GM19467 (cell line): ENCODE results near the gene INSR.
"Not testable (repeated sequence)": the region's sequence is repeated elsewhere in the genome, so short reads cannot be mapped to it uniquely, and the experiment has no call there.

Experiments
- ATAC-seq: cut with Tn5 transposase; IDR thresholded peaks from one replicate; pipeline ENCODE4 v1.9.1; 2021; ENCODE audit warnings: mild to moderate bottlenecking, moderate library complexity; ENCODE audit not compliant: unreplicated experiment

INSR gene

DNA sequence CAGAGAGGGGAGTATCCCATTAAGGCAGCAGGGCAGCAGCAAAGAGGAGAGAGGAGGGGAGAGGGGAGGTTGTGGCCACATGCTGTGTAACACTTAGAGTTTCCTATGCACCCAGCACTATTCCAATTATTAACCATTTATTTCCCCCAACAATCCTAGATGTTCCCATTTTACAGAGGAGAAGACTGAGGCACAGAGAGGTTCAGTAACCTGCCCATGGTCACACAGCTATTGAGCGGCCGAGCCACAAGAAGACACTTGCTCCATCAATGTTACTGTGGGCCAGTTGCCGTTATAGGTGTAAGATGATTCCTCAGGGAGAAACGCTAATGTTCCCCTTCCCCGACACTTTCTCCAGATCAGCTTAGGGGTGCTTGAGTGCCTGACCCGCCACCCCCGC, 69.2 kb downstream of the INSR start:
- no peak for ATAC-seq

DNA sequence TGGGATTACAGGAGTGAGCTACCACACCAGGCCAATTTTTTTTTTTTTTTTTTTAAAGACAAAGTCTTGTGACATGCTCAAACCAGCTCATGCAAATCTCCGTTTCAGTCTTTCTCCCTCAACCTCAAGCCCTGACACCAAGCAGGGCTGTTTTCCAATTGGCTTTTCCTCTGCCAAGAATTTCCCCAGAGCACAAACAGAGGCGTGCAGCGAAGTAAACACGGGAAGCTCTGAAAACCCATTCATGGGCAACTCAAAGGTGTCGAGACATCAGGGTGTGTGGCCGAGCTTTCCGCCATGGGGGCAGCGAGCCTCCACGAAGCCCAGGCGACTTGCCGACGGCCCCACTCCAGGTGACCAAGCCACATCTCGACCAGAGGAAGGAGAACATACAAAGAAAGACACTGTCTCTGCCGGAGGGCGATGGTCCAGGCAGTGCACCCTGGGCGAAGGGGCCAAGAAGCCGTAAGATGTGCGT, 70.0 kb downstream of the INSR start:
- no peak for ATAC-seq

DNA sequence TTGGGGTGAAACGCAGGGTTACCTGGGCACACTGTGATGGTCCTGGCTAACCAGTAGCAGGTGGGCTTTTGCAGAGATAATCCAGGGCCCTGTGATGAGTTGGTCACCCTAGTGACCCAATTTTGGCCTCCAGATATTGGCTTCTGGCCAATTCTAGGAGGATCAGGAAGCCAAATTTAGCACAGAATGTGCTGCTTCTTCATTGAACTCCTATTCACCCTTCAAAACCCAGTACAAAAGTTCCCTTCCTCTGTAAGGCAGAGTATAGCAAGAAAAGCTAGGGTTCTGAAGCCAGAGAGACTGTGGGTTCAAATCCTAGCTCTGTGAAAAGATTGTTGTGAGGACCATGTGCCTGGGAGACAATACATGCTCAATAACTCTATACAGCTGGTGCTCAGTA, 70.8 kb downstream of the INSR start:
- no peak for ATAC-seq

DNA sequence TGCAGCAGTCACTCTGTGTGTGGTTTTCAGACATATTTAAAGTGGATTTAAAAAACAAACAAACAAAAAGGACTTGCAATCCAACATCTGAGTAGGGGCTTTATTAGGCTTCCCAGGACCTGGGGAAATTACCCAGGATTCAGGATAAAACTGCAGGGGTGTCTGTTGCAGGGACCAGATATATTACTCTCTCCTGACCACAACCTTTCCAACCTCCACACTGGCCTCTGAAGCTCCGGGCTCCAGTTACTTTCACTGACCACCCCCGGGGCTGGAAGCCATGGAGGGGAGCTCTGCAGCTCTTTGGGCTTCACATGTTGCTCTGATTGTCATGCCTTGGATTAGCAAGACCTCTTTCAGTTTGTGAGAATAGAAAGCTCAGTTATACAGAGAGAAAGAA, 75.2 kb downstream of the INSR start:
- no peak for ATAC-seq

DNA sequence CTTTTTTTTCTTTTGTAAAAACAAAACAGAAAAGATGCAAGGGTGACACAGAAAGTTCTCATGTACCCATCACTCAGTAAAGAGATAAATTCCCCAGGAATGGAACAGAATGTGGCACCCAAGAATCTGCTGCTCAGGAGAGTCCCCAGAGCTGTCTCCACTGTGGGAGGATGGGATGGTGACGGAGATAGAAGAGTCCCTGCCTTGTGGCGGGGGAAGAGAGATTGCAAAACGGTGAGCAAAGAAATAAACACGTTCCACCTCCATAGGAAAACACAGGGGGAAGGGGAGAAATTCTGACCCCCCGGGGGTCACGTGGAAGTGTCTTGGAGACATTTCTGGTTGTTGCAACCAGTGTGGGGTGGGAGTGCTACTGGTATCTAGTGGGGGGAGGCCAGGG, 76.4 kb downstream of the INSR start:
- ATAC-seq = no peak

DNA sequence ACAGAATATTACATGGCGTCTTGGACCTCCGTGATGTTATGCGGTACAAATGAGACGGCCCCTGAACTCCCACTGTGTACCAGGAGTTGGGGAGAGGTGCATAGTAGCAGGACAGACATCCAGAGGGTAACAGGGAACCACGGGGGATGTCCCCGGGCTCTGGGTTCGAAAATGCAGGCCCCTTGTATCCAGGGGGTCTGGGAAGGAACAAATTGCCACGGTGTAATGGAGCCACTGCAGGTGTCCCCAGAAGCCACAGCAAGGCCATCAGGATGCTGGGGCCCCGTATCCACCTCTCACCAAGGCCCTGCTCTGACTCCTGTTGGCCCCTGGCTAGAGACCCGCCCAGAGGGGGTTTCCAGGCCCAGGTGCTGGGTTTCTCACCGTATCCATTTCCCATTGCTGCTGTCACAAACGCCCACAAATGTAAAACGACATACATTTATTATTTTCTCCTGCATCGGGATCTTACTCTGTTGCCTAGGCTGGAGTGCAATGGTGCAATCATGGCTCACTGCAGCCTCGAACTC, 77.8 kb downstream of the INSR start:
- no peak for ATAC-seq

DNA sequence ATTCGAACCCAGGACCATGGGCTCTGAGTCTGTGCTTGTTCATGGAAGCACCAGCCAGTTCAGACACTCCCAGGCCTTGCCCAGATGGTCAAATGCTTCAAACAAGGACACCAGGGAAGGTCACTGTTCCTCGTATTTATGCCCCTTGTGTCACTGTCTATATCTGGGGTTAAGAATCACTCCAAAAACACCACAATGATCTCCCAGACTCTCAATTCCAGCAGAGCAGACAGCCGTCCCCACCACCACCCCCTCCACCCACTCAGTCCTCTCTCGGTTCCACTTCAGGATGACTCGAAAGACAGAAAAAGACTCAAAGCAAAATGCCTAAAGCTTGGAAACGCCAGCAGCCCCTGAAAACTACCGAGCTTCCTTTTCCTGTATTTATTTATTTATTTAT, 79.0 kb downstream of the INSR start:
- ATAC-seq = no peak

DNA sequence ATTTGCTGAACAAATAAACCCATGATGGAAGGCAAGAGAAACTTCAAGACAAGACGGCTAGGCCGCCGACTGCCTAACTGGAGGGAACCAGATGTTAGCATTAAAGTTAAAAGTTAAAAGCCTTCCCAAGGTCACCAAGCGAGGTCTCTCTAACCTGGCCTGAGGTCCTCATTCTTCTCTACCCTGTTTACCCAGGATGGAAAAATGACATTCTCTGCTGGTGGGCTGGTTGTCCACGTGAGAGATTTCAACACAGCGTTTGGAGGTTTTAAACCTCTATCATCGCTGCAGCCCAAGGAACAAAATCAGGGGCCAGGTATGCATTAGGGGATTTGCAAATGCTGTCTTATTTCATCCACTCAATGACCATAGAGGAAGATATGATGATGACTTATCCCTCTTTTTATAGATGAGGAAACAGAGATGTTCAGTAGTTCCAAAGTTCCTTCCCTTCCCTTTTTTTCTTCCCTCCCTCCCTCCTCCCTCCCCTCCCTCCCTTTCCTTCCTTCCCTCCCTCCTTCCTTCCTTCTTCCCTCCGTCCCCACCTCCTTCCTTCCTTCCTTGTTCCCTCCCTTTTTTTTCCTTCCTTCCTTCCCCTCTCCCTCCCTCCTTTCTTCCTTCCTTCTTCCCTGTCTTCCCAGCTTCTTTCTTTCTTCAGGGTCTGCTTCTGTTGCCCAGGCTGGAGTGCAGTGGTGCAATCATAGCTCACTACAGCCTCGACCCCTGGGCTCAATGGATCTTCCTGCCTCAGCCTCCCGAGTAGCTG, 79.7 kb downstream of the INSR start:
- no peak for ATAC-seq

DNA sequence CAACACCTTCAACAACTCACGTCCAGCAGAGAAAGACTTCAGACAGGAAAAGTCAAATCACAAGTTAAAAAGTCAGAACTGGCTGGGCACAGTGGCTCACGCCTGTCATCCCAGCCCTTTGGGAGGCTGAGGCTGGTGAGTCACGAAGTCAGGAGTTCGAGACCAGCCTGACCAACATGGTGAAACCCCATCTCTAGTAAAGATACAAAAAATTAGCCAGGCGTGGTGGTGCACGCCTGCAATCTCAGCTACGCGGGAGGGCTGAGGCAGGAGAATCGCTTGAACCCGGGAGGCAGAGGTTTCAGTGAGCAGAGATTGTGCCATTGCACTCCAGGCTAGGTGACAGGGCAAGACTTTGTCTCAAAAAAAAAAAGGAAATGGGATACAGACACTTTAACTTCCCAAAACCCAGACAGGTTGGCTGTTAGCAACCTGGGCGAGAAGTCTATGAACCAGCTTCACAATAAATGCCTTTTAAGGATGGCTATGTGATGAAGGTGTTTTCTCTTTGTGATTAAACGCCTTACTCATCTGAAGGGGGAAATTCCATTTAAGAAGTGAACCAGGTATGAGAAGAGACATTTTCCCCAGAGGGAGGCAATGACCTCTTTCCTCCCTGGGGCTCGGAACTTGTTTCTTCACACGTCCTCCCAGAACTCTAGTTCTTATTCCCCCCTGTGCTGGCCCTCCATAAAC, 80.4 kb downstream of the INSR start:
- no peak for ATAC-seq

DNA sequence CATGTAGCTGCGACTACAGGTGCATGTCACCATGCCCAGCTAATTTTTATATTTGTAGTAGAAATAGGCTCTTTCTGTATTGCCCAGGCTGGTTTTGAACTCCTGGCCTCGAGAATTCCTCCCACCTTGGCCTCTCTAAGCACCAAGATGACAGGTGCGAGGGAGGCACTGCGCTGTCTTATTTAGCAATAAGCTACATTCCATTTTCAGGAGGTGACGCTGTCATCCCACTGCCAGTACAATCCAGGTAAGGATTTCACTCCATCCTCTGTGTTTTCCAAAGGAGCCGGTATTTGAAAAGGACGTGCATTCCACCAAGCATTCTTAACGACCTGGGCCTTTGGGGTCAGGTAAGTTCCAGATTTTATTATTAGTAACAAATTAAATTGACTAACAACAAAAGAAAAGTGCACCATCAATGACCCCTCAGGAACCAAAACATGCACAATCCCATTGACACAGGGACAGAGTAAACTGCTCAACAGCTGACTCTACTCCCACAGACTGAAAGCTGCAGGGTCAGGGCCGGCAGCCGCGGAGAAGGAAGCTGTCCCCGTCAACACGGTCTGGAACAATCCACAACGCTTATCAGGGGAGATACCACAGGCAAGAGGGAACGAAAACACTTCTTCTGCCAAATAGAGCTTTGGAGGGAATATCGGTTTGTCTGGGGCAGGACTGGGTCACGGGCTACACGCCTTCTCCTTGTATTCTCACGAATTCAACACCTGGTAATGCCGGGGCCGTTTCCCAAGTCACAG, 82.8 kb downstream of the INSR start:
- ATAC-seq = no peak

DNA sequence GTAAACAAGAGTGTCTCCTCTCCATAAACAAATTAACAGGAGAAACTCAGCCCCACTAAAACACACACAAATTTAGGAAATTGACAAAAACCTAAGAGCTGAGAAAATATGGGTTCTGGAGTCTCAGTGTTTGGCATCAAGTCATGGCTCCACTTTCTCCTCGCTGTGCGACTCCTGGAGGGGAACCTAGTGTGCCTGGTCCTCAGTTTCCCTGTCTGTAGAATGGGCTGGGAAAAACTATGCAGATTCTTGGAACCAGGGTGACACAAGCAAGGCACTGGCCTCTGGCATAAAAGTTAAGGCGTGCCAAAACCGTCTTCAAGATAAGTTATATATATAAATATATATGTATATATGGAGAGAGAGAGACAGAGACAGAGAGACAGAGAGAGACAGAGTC, 83.9 kb downstream of the INSR start:
- no peak for ATAC-seq

DNA sequence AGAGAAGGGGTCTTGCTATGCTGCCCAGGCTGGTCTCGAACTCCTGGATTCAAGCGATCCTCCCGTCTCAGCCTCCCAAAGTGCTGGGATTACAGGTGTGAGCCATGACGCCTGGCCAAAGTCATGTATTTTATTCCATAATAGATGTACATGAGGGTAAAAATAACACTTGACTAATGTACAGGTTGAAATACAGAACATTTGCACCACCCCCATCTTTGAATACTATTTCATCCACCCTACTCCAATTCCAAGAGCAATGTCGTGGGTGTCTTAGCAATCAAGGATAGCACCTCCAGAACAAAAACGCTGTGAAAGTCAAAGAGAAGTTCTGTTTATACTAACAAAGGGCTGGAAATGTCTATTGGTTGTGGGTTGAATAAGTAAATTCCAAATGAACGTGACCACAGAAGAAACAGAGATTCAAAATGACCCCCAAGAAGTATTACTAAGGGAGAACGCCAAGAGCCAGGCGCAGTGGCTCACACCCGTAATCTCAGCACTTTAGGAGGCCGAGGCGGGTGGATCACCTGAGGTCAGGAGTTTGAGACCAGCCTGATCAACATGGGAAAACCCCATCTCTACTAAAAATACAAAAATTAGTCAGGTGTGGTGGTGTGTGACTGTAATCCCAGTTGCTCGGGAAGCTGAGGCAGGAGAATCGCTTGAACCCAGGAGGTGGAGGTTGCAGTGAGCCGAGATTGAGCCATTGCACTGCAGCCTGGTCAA, 84.5 kb downstream of the INSR start:
- not testable (repeated sequence) for ATAC-seq

DNA sequence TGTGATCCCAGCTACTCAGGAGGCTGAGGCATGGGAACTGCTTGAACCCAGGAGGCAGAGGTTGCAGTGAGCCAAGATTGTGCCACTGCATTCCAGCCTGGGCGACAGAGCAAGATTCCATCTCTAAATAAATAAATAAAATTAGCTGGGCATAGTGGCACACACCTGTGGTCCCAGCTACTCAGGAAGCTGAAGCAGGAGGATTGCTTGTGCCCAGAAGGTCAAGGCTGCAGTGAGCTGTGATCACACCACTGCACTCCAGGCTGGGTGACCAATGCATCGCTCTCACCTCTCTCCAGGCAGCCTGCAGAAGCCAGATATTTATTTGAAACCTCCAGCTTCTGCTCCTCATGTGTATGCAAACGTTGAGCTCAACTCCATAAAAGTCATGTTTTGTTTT, 85.2 kb downstream of the INSR start:
- ATAC-seq = not testable (repeated sequence)

DNA sequence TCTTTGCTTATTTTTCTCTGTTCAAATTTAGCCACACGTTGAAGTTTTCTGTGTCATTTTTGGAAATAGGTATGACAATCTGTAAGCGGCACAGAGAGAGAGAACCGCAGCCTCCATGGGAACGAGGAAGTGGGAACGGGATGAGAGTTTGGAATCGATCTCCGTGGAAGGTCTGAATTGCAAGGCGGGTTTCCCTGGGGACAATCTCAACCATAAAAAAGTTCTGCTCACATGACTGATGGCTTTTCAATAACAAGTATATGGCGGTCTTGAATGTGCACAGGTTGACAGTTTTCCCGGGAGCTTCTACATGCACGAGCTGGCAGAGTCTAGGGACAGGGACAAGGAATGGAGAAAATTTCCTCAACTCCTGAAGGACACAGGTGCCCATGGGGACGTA, 90.9 kb downstream of the INSR start:
- no peak for ATAC-seq

DNA sequence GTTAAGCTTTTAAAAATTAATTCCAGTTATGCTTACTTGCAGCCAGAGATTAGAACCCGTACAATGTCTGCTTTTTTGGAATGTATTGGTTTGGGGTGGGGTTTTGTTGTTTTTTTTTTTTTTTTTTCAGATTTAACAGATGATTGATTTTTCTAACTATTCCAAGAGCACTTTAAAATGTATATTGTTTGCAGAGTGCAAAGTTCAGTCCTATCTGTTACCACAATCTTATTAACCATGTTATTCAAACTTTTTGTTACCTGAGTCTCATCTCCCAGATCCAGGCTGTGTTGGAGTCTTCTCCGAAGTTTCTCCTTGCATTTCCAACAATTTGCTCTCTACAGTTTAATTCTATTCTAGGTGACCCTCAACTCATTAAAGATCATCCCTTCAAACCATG, 91.3 kb downstream of the INSR start:
- ATAC-seq = no peak

DNA sequence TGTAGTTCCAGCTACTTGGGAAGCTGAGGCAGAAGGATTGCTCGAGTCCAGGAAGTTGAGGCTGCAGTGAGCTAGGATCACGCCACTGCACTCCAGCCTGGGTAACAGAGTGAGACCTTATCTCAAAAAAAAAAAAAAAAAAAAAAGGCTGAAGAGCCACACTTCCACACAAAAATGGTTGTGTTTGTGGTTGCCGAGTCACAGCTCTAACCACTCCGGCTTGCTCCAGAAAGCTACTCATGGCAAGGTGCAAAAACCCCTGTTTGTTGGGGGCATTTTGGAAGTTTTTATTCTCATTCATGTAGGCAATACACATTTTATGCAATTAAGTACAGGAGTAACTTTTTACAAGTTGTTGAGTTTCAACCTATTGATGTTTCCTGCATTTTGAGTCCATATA, 93.5 kb downstream of the INSR start:
- ATAC-seq = no peak

DNA sequence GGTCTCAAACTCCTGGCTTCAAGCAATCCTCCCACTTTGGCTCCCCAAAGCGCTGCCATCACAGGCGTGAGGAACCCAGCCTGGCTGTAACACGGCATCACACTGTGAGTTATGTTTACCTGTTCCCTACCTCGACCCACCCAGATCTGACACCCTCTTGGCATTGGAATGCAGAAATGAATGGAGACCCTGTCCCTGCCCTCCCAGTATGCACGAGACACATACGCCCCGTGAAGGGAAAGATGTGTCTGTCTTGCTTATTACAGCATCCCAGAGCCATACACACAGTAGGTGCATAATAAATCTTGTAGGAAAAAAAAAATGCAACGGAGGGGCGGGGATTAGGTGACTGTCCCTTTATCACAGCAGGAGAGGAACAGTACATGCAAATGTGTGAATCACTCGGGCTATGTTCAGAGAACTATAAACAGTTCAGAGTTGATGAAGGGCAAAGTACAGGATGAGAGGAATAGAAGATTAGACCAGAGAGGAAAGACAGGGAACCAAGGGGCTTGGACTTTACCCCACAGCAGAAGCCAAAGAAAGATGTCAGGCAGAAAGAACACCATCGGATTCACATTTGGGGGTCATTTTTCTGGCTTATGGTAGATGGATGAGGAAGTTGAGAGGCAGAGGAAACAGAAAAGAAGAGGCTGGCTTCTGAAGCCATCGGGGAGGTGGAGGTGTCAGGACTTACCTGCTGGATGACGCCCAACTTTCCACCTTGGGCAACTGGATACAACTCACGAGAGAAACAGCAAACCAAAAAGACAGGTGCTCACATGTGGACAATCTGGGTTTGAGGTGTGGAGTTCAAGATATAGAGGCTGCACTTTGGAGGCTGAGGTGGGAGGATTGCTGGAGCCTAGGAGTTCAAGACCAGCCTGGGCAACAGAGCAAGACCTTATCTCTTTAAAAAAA, 94.3 kb downstream of the INSR start:
- ATAC-seq = no peak

DNA sequence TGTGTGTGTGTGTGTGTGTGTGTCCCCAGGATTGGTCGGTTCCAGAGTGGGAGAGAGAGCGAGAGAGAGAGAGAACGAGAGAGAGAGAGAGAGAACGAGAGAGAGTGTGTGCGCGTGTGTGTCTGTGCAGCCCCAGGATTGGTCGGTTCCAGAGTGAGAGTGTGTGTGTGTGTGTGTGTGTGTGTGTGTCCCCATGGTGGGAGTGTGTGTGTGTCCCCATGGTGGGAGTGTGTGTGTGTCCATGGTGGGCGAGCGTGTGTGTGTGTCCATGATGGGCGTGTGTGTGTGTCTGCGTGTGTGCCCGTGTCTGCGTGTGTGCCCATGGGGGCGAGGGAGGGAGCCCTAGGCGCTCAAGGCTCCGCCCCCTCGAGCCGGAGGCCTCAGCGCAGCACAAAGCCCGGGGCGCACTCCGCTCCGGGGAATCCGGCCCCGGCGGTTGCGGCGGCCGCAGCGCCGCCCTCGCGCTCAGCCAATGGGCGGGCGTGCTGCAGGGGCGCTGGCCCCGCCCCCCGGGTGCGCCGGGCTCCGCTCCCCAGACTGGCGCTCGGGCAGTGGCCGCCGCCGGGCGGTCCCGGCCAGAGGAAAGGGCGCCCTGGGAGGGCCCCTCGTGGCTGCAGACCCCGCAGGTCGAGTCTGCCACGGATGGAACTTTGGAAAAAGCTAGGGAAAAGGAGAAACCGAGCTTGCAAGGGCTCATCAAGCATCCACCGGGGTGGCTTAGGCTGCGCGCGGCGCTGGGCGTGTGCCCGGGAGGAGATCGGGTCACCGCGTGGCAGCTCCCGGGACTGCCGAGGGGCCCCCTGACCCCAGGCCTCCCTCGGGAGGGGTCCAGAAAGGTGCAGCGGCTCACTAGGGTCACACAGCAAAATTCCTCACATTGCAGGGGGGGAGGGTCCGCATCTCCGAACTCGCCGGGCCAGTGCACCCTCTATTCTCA, 96.2 kb downstream of the INSR start:
- peak; percentile 85 for ATAC-seq
